Stomach (tissue), 4 donors: ENCODE measurements around the gene NF1.

Experiments
- CTCF ChIP-seq, 7 experiments: fragments of 450-650 bp in 4 of 7; fragments of 200-600 bp in 3 of 7; sonication (generic) in 3 of 7; IDR thresholded peaks; one replicate each; pipeline ENCODE4 v1.5.1; 2016 to 2019; ENCODE audit warnings: antibody characterized with exemption in 7 of 7, control low read depth in 2 of 7, mild to moderate bottlenecking in 1 of 7
- EP300 ChIP-seq: sonication (generic); formaldehyde crosslinking; IDR thresholded peaks from one replicate; pipeline ENCODE4 v1.6.1; 2017; ENCODE audit warnings: antibody characterized with exemption
- POLR2A ChIP-seq, 4 donors: fragments of 450-650 bp; IDR thresholded peaks; one replicate each; pipeline ENCODE4 v1.6.1; 2016; ENCODE audit warnings: antibody characterized with exemption in 4 of 4, control low read depth in 2 of 4, mild to moderate bottlenecking in 1 of 4, moderate library complexity in 1 of 4
- POLR2AphosphoS5 ChIP-seq, 3 donors: sonication (generic); formaldehyde crosslinking; IDR thresholded peaks; one replicate each; pipeline ENCODE4 v1.6.1; 2016; ENCODE audit warnings: antibody characterized with exemption in 3 of 3

DNA sequence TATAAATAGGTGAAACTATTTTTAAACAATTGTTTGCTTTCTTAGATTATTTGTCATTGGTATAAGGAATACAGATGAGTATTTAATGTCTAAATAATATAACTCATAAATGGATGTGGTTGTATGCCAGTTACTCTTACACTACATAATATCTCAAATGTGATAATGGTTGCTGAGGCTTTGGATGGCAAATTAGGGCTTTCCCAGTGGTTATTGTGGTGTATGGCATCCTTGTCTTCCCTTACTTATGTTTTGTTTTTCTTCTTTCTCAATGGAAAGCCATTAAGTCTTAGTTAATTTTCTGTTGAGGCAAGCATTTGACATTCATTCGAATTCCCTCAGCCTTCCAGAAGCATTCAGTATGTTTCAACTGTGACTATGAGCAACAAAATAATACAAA is 191.8 kb downstream of the NF1 start:
- TF ChIP-seq CTCF (IDR thresholded peaks at IDR 0.05), result no peak
- no peak for TF ChIP-seq POLR2A (IDR thresholded peaks at IDR 0.05)
- TF ChIP-seq POLR2AphosphoS5 (IDR thresholded peaks at IDR 0.05), result no peak
- TF ChIP-seq EP300, result no peak
